ENCODE measurements around the gene PLIN1. TPM values are rescaled to one million over a fixed set of nuclear protein-coding genes. Genes with fewer than 3 reads are reported as not detected.

Gene PLIN1
- total RNA-seq, 1 donor from 2014 or later: 0.07 TPM

DNA sequence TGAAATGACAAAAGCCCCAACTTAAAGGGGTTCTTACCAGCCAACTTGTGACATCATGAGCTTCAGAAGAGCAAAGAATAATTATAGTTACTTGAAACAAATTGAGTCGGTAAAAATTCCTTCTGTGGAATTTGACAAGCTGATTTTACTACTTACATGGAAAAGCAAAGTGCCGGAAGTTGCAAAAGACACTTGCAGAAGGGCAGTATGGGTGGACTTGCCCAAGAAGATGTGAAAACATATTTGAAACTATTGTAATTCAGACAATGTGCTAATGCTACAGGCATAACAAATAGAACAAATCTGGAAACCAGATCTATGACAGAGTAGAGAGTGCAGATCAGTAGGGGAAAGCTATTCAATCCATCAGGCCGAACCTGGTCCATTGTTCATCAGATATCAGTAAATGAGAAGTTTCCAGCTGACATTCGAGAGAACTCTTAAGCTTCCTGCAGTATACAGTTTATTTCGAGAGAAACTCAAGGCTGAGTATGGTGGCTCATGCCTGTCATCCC lies 21.4 kb downstream of the PLIN1 start:
- no peak overlapping the region for H3K27ac Mint-ChIP-seq
- Histone ChIP-seq H3K4me2 (no peak overlapping the region), H3K9ac (no peak overlapping the region), H3K79me2 (ENCODE audit: low read depth) (peaks cover 19% of the 10 kb centered on the region), H3K27ac (no peak overlapping the region), H4K20me1 (ENCODE audit: low read depth) (peaks cover 3% of the 10 kb centered on the region), H3F3A (ENCODE audit: low read depth) (peaks cover 13% of the 10 kb centered on the region), H3K4me3 (no peak overlapping the region), H3K9me3 (ENCODE audit: low read depth) (no peaks in the 10 kb centered on the region), H3K36me3 (no peaks in the 10 kb centered on the region), H3K4me1 (peaks cover 3% of the 10 kb centered on the region), H3K27me3 (peaks cover 26% of the 10 kb centered on the region), H2AFZ (replicated peaks) (no peak overlapping the region)
- H3K4me3 Mint-ChIP-seq: no peak overlapping the region
- H3K27me3 Mint-ChIP-seq (ENCODE audit: insufficient read depth, low read depth): peaks cover 26% of the 10 kb centered on the region
- H3K36me3 Mint-ChIP-seq: peaks cover 4% of the 10 kb centered on the region
- H3K9me3 Mint-ChIP-seq: no peaks in the 10 kb centered on the region
- DNase-seq (ENCODE audit: low spot score): no peak
- peaks cover 17% of the 10 kb centered on the region for H3K4me1 Mint-ChIP-seq
- TF ChIP-seq EZH2phosphoT487 (IDR thresholded peaks at IDR 0.05) (no peak), EZH2 (IDR thresholded peaks at IDR 0.05) (no peak)
- TF ChIP-seq, protein P1, sequence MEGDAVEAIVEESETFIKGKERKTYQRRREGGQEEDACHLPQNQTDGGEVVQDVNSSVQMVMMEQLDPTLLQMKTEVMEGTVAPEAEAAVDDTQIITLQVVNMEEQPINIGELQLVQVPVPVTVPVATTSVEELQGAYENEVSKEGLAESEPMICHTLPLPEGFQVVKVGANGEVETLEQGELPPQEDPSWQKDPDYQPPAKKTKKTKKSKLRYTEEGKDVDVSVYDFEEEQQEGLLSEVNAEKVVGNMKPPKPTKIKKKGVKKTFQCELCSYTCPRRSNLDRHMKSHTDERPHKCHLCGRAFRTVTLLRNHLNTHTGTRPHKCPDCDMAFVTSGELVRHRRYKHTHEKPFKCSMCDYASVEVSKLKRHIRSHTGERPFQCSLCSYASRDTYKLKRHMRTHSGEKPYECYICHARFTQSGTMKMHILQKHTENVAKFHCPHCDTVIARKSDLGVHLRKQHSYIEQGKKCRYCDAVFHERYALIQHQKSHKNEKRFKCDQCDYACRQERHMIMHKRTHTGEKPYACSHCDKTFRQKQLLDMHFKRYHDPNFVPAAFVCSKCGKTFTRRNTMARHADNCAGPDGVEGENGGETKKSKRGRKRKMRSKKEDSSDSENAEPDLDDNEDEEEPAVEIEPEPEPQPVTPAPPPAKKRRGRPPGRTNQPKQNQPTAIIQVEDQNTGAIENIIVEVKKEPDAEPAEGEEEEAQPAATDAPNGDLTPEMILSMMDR (IDR thresholded peaks at IDR 0.05): no peak

DNA sequence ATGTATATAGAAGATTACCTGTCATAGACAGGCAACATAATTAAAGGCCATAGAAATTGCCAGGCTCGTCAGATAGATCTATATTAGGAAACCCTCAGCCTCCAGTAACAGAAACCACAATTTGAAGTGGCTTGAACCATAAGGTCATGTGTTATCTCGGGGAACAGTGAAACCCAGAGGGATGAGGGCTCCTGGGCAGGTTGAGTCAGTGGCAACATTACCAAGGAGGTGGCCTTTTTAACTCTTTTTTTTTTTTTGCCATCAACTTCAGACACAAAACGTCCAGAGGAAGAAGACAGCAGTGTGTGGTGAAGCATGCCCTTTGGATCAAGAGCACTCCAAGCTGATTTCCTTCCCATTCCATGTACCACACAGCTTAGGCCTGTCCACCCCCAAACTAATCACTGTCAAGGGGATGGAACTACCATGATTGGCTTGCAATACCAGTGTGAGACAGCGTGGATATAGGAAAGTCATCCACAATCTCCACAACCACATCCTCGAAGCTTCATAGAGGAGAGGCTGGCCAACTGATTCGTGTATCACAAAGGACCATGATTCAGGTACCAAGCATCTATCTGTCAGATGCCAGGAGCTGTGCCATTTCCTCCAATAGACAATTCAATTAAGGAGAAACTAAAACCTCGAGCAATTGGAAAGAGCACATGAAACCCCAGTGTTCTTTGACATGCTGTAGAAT lies 22.9 kb downstream of the PLIN1 start:
- Histone ChIP-seq H3F3A (ENCODE audit: low read depth) (peaks cover 13% of the 10 kb centered on the region), H3K4me3 (no peak overlapping the region), H3K27ac (no peak overlapping the region), H3K4me2 (no peak overlapping the region), H3K36me3 (no peaks in the 10 kb centered on the region), H3K9me3 (ENCODE audit: low read depth) (no peaks in the 10 kb centered on the region), H3K4me1 (peaks cover 3% of the 10 kb centered on the region), H4K20me1 (ENCODE audit: low read depth) (peaks cover 3% of the 10 kb centered on the region), H3K79me2 (ENCODE audit: low read depth) (peaks cover 19% of the 10 kb centered on the region), H2AFZ (replicated peaks) (no peak overlapping the region), H3K9ac (no peak overlapping the region), H3K27me3 (peaks cover 25% of the 10 kb centered on the region)
- no peaks in the 10 kb centered on the region for H3K9me3 Mint-ChIP-seq
- no peak overlapping the region for H3K27ac Mint-ChIP-seq
- H3K4me1 Mint-ChIP-seq: peaks cover 17% of the 10 kb centered on the region
- DNase-seq (ENCODE audit: low spot score): no peak
- peaks cover 19% of the 10 kb centered on the region for H3K27me3 Mint-ChIP-seq (ENCODE audit: insufficient read depth, low read depth)
- H3K4me3 Mint-ChIP-seq: peak overlapping the region; percentile 94
- H3K36me3 Mint-ChIP-seq: peaks cover 7% of the 10 kb centered on the region
- TF ChIP-seq EZH2phosphoT487 (IDR thresholded peaks at IDR 0.05): no peak
- TF ChIP-seq, protein P1 (IDR thresholded peaks at IDR 0.05): no peak
- TF ChIP-seq EZH2 (IDR thresholded peaks at IDR 0.05): no peak

DNA sequence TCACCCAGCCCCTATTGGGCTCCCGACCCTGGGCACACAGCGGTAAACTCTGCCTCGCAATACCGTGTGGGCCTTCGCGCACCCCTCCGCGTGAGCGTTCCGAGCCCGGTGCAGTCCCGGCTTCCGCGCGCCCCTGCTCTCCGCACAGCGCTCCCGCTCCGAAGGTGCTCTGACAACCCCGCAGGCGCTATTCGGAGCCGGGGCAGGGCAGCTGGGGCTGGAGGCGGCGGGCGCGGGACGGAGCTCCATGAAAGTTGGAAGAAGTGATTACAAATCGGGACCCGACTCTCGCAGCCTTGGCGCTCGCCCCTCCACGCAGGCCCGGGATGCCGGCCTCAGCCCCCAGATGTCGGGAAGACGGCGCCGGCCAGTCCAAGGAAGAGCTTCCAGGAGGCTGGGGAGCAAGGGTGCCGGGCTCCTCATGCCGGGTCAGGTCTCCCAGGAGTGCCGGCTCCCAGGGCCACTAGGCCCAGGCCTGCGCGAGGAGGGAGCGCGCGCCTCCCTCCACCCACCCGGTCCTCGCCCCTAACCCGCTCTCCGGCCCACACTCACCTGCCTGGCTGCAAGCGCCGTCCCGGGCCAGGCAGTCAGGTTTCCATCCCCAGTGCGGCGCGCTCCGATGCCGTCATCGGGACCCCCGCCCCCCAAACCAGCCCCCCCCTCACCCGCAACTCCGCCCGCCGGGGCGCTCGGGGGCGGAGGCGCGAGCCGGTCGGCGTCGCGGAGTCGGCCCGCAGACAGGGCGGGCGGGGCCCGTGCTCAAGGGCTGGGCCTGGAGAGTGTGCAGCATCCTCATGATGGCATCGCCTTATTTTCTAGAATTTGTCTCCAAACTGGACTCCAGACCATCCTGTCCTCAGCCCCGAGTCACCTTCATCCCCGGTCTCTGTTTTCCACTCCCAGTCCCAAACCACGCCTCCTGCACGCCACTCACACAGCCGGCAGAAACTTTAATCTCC lies 24.0 kb downstream of the PLIN1 start, which contains the start of gene KIF7:
TSS of gene KIF7 (minus strand) at position 621 of the 959 bp plus-strand sequence. CDS start 2,537 bp downstream, outside the sequence.
- no peaks in the 10 kb centered on the region for H3K9me3 Mint-ChIP-seq
- H3K4me2 ChIP-seq: peak within 1 kb of the TSS; percentile 97
- H3K36me3 ChIP-seq: no peaks in the 10 kb centered on the region
- peak; percentile 91 for DNase-seq (ENCODE audit: low spot score)
- peak within 1 kb of the TSS; percentile 94 for H3K4me3 Mint-ChIP-seq
- peaks cover 8% of the 10 kb centered on the region for H3K36me3 Mint-ChIP-seq
- H2AFZ ChIP-seq (replicated peaks): peak within 1 kb of the TSS; percentile 98
- peak within 1 kb of the TSS; percentile 99 for H3K4me3 ChIP-seq
- H3K4me1 Mint-ChIP-seq: peaks cover 17% of the 10 kb centered on the region
- H3F3A ChIP-seq (ENCODE audit: low read depth): peaks cover 13% of the 10 kb centered on the region
- H4K20me1 ChIP-seq (ENCODE audit: low read depth): peaks cover 3% of the 10 kb centered on the region
- peaks cover 19% of the 10 kb centered on the region for H3K79me2 ChIP-seq (ENCODE audit: low read depth)
- peak within 1 kb of the TSS; percentile 79 for H3K9ac ChIP-seq
- peaks cover 3% of the 10 kb centered on the region for H3K4me1 ChIP-seq
- TF ChIP-seq, protein P1 (IDR thresholded peaks at IDR 0.05): no peak
- TF ChIP-seq EZH2 (IDR thresholded peaks at IDR 0.05) (peak; percentile 55), EZH2phosphoT487 (IDR thresholded peaks at IDR 0.05) (peak; percentile 36)
- peaks cover 13% of the 10 kb centered on the region for H3K27me3 ChIP-seq
- no peak within 1 kb of the TSS for H3K27ac ChIP-seq
- peak within 1 kb of the TSS; percentile 14 for H3K27ac Mint-ChIP-seq
- H3K27me3 Mint-ChIP-seq (ENCODE audit: insufficient read depth, low read depth): peaks cover 11% of the 10 kb centered on the region
- H3K9me3 ChIP-seq (ENCODE audit: low read depth): no peaks in the 10 kb centered on the region

All from neural progenitor cell (in vitro differentiated cells).